OCI-LY3 (cell line): Measurements from ENCODE around the gene ARHGAP24.
"Not testable (repeated sequence)": the region's sequence is repeated elsewhere in the genome, so short reads cannot be mapped to it uniquely, and the experiment has no call there.

Experiments
- H2AFZ ChIP-seq: fragments of 200-600, 300-600 bp; shearing (Covaris generic); 2 replicates; pipeline ENCODE4 v1.6.0; 2014; ENCODE audit warnings: antibody characterized with exemption, low read depth, low read length
- H3K27ac ChIP-seq: fragments of 200-600, 300-600 bp; sonication (generic); 2 replicates; pipeline ENCODE4 v1.5.1; 2014; ENCODE audit warnings: mild to moderate bottlenecking, low read length, moderate library complexity, mixed read lengths
- H3K27me3 ChIP-seq: fragments of 200-600, 300-600 bp; sonication (generic); 2 replicates; pipeline ENCODE4 v1.6.1; 2014; ENCODE audit warnings: low read depth, low read length, mixed read lengths
- H3K36me3 ChIP-seq: fragments of 200-600, 300-600 bp; sonication (generic); replicated peaks from 2 replicates; pipeline ENCODE3; 2014; ENCODE audit warnings: low read depth, low read length, mixed read lengths
- H3K4me1 ChIP-seq: fragments of 300-600, 200-600 bp; sonication (generic); 2 replicates; pipeline ENCODE4 v1.6.1; 2014; ENCODE audit warnings: low read length, mixed read lengths
- H3K4me2 ChIP-seq: fragments of 200-600, 300-600 bp; sonication (generic); 2 replicates; pipeline ENCODE4 v1.6.1; 2014; ENCODE audit warnings: low read length, mixed read lengths
- H3K4me3 ChIP-seq: fragments of 300-600, 200-600 bp; sonication (generic); 2 replicates; pipeline ENCODE4 v1.5.1; 2014; ENCODE audit warnings: antibody characterized with exemption, mild to moderate bottlenecking, low read length, moderate library complexity
- H3K79me2 ChIP-seq: fragments of 300-600, 200-600 bp; shearing (Covaris generic); 2 replicates; pipeline ENCODE4 v1.6.1; 2014; ENCODE audit warnings: mild to moderate bottlenecking, low read length, mixed read lengths
- H3K9ac ChIP-seq: fragments of 300-600, 200-600 bp; shearing (Covaris generic); 2 replicates; pipeline ENCODE4 v1.6.0; 2014; ENCODE audit warnings: mild to moderate bottlenecking, low read length, moderate library complexity
- H3K9me3 ChIP-seq: fragments of 200-600, 300-600 bp; shearing (Covaris generic); 2 replicates; pipeline ENCODE4 v1.6.1; 2014; ENCODE audit warnings: low read length, mixed read lengths; ENCODE audit not compliant: insufficient read depth
- H4K20me1 ChIP-seq: fragments of 200-600, 300-600 bp; sonication (generic); 2 replicates; pipeline ENCODE4 v1.6.1; 2016; ENCODE audit warnings: low read length, mixed read lengths; ENCODE audit not compliant: insufficient read depth
- CTCF ChIP-seq: fragments of 200-600, 300-600 bp; sonication (generic); IDR thresholded peaks from 2 replicates; pipeline ENCODE4 v1.5.1; 2014; ENCODE audit warnings: antibody characterized with exemption, low read length, low read depth
- EZH2phosphoT487 ChIP-seq: fragments of 200-600 bp; shearing (Covaris generic); IDR thresholded peaks from 2 replicates; pipeline ENCODE4 v1.6.1; 2018; ENCODE audit warnings: antibody characterized with exemption, mixed run types, low read depth

ARHGAP24 gene

DNA sequence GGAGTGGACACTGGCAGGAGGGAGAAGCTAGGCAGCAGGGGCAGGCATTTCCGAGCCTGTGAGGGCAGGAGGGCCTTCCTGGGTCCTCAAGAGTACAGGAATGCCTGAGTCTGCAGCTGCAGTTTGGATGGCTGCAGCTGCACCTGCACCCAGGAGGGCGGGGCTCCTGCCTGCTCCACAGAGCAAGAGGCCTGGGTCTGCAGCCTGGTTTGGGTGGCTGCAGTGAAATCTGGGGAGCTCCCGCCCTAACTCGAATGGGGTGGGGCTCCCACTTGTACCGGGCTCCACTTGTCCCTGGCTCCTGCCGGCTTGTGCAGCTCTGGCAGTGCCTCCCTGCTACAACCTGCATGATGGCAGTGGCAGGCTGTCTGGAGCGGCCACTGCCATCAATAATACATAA lies 436.0 kb downstream of the ARHGAP24 start:
- no peaks in the 10 kb centered on the region for H3K4me1 ChIP-seq
- no peak overlapping the region for H2AFZ ChIP-seq
- no peak for TF ChIP-seq CTCF
- TF ChIP-seq EZH2phosphoT487, result no peak
- peaks cover 26% of the 10 kb centered on the region for H4K20me1 ChIP-seq
- no peaks in the 10 kb centered on the region for H3K36me3 ChIP-seq
- H3K27me3 ChIP-seq, result no peaks in the 10 kb centered on the region
- no peak overlapping the region for H3K27ac ChIP-seq
- no peak overlapping the region for H3K4me3 ChIP-seq
- H3K9me3 ChIP-seq, result no peaks in the 10 kb centered on the region
- no peak overlapping the region for H3K4me2 ChIP-seq
- H3K9ac ChIP-seq, result no peak overlapping the region
- no peaks in the 10 kb centered on the region for H3K79me2 ChIP-seq

DNA sequence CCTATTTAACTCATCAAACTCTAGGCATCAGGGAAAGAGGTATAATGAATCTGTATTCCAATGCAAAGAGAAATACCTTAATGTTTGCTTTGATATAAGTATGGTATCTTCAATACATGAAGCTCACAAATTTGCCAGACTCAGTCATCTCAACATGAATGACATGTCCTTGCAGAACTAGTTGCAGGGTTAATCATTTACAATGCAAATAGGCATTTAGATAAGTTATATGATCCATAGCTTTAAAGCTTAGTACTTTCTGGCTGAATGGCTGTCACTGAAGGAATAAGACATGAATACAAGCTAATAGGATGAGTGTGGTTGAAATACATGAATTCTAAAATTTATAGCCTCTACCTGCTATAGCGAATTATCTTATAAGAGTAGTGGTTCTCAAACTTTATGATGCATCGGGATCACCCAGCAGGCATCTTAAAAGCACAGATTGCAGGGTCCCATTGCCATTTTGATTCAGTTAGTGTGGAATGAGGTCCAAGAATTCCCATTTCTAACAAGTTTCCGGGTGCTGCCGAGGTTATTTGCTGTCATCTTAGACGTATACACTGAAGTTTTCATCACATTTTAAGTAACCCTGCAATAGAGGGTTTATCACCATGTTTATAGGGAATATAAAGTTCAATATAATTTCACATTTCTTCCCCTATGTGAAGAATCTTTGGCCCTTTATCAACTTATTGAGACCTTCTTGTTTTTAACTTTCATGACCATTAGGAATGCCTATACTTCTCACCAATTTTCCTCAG lies 439.2 kb downstream of the ARHGAP24 start:
- Histone ChIP-seq H2AFZ (no peak overlapping the region), H3K27ac (no peak overlapping the region), H4K20me1 (peaks cover 22% of the 10 kb centered on the region), H3K4me2 (no peak overlapping the region), H3K9ac (no peak overlapping the region), H3K4me3 (no peak overlapping the region), H3K4me1 (no peaks in the 10 kb centered on the region), H3K79me2 (no peaks in the 10 kb centered on the region; the same call in 1 of the 2 replicates), H3K9me3 (no peaks in the 10 kb centered on the region), H3K27me3 (no peaks in the 10 kb centered on the region), H3K36me3 (no peaks in the 10 kb centered on the region)
- no peak for TF ChIP-seq CTCF
- no peak for TF ChIP-seq EZH2phosphoT487

GRCh38 chr4:85915570-85915969 lies 440.6 kb downstream of the ARHGAP24 start:
- not testable (repeated sequence) for H3K27ac ChIP-seq, H3K9me3 ChIP-seq, H3K4me3 ChIP-seq, H3K4me2 ChIP-seq, H3K4me1 ChIP-seq, H3K36me3 ChIP-seq, H2AFZ ChIP-seq, H3K9ac ChIP-seq, H3K27me3 ChIP-seq, H3K79me2 ChIP-seq
- peaks cover 22% of the 10 kb centered on the region; the same call in 1 of the 2 replicates for H4K20me1 ChIP-seq

GRCh38 chr4:85919200-85919887 lies 444.4 kb downstream of the ARHGAP24 start:
- H3K27me3 ChIP-seq, result no peaks in the 10 kb centered on the region
- no peak overlapping the region for H3K27ac ChIP-seq
- no peaks in the 10 kb centered on the region for H3K36me3 ChIP-seq
- no peak overlapping the region for H3K4me2 ChIP-seq
- TF ChIP-seq CTCF, result no peak
- TF ChIP-seq EZH2phosphoT487, result no peak
- no peak overlapping the region for H2AFZ ChIP-seq
- H3K9ac ChIP-seq, result no peak overlapping the region
- no peaks in the 10 kb centered on the region for H3K9me3 ChIP-seq
- no peaks in the 10 kb centered on the region for H3K4me1 ChIP-seq
- no peak overlapping the region for H3K4me3 ChIP-seq
- H3K79me2 ChIP-seq, result no peaks in the 10 kb centered on the region; the same call in 1 of the 2 replicates
- H4K20me1 ChIP-seq, result peaks cover 13% of the 10 kb centered on the region; the same call in 1 of the 2 replicates
